Upper lobe of left lung (tissue), 4 donors: ENCODE data around the gene FBXL17.

Experiments used
- EP300 ChIP-seq, 4 donors: sonication (generic); formaldehyde crosslinking; IDR thresholded peaks; one replicate each; pipeline ENCODE4 v1.5.1; 2017; ENCODE audit warnings: antibody characterized with exemption in 4 of 4, control low read depth in 2 of 4
- POLR2AphosphoS5 ChIP-seq, 2 donors: sonication (generic); formaldehyde crosslinking; IDR thresholded peaks; one replicate each; pipeline ENCODE4 v1.5.1; 2017; ENCODE audit warnings: antibody characterized with exemption in 2 of 2
- TF ChIP-seq, protein P1 (sequence below), 6 experiments: fragments of 450-650 bp in 4 of 6; fragments of 200-600 bp in 2 of 6; sonication (generic) in 2 of 6; IDR thresholded peaks; one replicate each; pipeline ENCODE4 v1.5.1; 2016 to 2019; ENCODE audit warnings: antibody characterized with exemption in 6 of 6

DNA sequence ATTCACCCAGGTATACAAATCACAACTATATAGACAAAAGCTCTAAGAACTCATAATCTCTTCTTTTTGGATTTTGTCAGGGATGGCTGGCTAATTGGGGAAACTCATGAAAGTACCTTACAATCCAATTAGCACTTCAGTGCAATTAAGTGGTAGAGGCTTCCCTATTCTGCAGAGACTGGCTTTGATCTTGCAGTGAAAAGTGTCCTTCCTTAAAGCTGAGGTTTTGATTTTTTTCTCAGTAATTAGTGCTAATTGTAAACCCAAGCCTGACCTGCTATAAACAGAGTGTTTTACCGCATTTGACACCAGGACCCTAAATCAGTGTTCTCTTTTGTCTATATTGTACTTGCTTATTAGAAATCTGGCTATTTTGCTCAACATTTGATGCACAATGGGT is 417.2 kb downstream of the FBXL17 start:
- TF ChIP-seq, protein P1, sequence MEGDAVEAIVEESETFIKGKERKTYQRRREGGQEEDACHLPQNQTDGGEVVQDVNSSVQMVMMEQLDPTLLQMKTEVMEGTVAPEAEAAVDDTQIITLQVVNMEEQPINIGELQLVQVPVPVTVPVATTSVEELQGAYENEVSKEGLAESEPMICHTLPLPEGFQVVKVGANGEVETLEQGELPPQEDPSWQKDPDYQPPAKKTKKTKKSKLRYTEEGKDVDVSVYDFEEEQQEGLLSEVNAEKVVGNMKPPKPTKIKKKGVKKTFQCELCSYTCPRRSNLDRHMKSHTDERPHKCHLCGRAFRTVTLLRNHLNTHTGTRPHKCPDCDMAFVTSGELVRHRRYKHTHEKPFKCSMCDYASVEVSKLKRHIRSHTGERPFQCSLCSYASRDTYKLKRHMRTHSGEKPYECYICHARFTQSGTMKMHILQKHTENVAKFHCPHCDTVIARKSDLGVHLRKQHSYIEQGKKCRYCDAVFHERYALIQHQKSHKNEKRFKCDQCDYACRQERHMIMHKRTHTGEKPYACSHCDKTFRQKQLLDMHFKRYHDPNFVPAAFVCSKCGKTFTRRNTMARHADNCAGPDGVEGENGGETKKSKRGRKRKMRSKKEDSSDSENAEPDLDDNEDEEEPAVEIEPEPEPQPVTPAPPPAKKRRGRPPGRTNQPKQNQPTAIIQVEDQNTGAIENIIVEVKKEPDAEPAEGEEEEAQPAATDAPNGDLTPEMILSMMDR (IDR thresholded peaks at IDR 0.05): no peak
- no peak for TF ChIP-seq EP300 (IDR thresholded peaks at IDR 0.05)
- no peak for TF ChIP-seq POLR2AphosphoS5 (IDR thresholded peaks at IDR 0.05)
